GM12891 (cell line): ENCODE data around the gene HLA-DPA1.

Experiments used
- POLR2A ChIP-seq: IDR thresholded peaks from 2 replicates; pipeline ENCODE4 v1.6.1; 2011; ENCODE audit warnings: low read depth, low read length, control low read depth
- POLR2AphosphoS5 ChIP-seq: IDR thresholded peaks from 2 replicates; pipeline ENCODE4 v1.6.1; 2011; ENCODE audit warnings: low read depth, low read length, control low read depth

GRCh38 chr6:33103776-33104175 is 30.3 kb upstream of the HLA-DPA1 start:
- TF ChIP-seq POLR2A (no peak), POLR2AphosphoS5 (no peak)
